Measurements from ENCODE around the gene PPIL1. TPM values are rescaled to one million over a fixed set of nuclear protein-coding genes. Genes with fewer than 3 reads are reported as not detected.

The PPIL1 gene
- total and polyA plus RNA-seq, 2 of the 13 experiments (the other 11 are each of a cell fraction or from before 2014, with no cell fraction given), result 74.2 to 144 TPM

DNA sequence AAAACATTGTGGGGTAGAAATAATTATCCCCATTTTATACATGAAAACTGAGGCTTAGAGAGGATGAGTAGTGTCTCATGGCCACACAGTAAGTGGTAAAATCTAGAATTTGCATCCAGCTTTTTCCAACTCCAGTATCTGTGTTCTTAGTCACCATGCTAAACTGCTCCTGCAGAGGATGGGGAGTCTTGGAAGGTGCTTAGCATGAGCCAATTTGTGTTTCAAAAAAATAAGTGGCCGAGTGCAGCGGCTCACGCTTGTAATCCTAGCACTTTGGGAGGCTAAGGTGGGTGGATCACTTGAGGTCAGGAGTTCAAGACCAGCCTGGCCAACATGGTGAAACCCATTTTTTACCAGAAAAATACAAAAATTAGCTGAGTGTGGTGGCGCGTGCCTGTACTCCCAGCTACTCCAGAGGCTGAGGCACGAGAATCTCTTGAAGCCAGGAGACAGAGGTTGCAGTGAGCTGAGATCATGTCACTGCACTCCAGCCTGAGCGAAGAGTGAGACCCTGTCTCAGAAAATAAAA is 13.6 kb upstream of the PPIL1 start:
- Histone ChIP-seq H2AFZ (ENCODE audit: low read length) (no peak overlapping the region), H3K9ac (ENCODE audit: insufficient read depth, low read depth, low read length) (no peak overlapping the region), H3K4me1 (ENCODE audit: insufficient read depth, low read length) (peaks cover 15% of the 10 kb centered on the region), H3K36me3 (replicated peaks in 1 of 2; ENCODE audit: control insufficient read depth in 1 of 2, insufficient read depth in 2 of 2, low read length in 2 of 2) (peaks cover 0 to 6% of the 10 kb centered on the region in 2 experiments; a peak in 1 of 5 replicates), H3K27ac (ENCODE audit: extremely low read length, insufficient read depth, low read length) (no peak overlapping the region), H3K9me3 (ENCODE audit: low read length) (no peaks in the 10 kb centered on the region), H3K4me3 (replicated peaks in 1 of 3; ENCODE audit: insufficient read depth in 1 of 3, low read depth in 2 of 3, low read length in 3 of 3) (no peak overlapping the region), H3K4me2 (ENCODE audit: low read depth, low read length) (no peak overlapping the region), H3K27me3 (ENCODE audit: control insufficient read depth in 1 of 2, insufficient read depth in 2 of 2, low read length in 2 of 2) (no peaks in the 10 kb centered on the region; a peak in 2 of 5 replicates), H4K20me1 (ENCODE audit: insufficient read depth, low read length) (no peaks in the 10 kb centered on the region), H3K79me2 (ENCODE audit: insufficient read depth, low read length) (peaks cover 10% of the 10 kb centered on the region)
- BruUV-seq (replicated peaks), result no TSS peak
- ATAC-seq (no peak), DNase-seq (ENCODE audit: low spot score) (no peak), FAIRE-seq (no peak)
- TF ChIP-seq ZBTB40 (IDR thresholded peaks at IDR 0.05) (no peak), ZBTB40 (CRISPR knock-in tag; IDR thresholded peaks at IDR 0.05) (no peak), ZNF576 (CRISPR knock-in tag; IDR thresholded peaks at IDR 0.05) (no peak), ZNF33A (CRISPR knock-in tag; IDR thresholded peaks at IDR 0.05; ENCODE audit: borderline replicate concordance) (no peak), ATF7-NPFF (CRISPR knock-in tag; IDR thresholded peaks at IDR 0.05; ENCODE audit: low read depth) (no peak), ZNF772 (CRISPR knock-in tag; IDR thresholded peaks at IDR 0.05) (0 out of 2 replicates have a peak, but pooled peaks have one; percentile 53)
- TF ChIP-seq, protein P1, sequence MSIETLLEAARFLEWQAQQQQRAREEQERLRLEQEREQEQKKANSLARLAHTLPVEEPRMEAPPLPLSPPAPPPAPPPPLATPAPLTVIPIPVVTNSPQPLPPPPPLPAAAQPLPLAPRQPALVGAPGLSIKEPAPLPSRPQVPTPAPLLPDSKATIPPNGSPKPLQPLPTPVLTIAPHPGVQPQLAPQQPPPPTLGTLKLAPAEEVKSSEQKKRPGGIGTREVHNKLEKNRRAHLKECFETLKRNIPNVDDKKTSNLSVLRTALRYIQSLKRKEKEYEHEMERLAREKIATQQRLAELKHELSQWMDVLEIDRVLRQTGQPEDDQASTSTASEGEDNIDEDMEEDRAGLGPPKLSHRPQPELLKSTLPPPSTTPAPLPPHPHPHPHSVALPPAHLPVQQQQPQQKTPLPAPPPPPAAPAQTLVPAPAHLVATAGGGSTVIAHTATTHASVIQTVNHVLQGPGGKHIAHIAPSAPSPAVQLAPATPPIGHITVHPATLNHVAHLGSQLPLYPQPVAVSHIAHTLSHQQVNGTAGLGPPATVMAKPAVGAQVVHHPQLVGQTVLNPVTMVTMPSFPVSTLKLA (IDR thresholded peaks at IDR 0.05), result no peak
- 98% methylated on average over 7 of the region's 7 CpGs for WGBS (ENCODE audit: low lambda C conversion rate)
- POLR2A ChIA-PET, result interaction anchor here (1.9 kb wide), 1 partner anchor 14 kb away, joined by 5 read pairs; the partner anchor contains the start of gene PPIL1
- in situ Hi-C loops (cut with HindIII; ENCODE audit: extremely low pct_ligation_motif_present, low pct_unique_long_range_greater_than_20kb), result loop anchor here (10.0 kb wide), 2 partner anchors 127 to 327 kb away; no protein-coding TSS in a partner anchor
- CTCF ChIA-PET (ENCODE audit: low intra/inter-chr PET ratio, low total read pairs), result no interaction called here
- intact Hi-C loops (cut with micrococcal nuclease; ENCODE audit: unreplicated experiment), result loop anchor here (10.0 kb wide), 1 partner anchor 213 kb away; the partner anchor contains the start of gene CDKN1A

All from HepG2 (cell line).